Left lung (tissue), 10 donors: ENCODE data around the gene KLHL22. TPM values are rescaled to one million over a fixed set of nuclear protein-coding genes. Genes with fewer than 3 reads are reported as not detected.
A peak's percentile ranks its signal among the peaks of the same experiment; 100 is the strongest.
"Not testable (repeated sequence)": the region's sequence is repeated elsewhere in the genome, so short reads cannot be mapped to it uniquely, and the experiment has no call there.

ENCODE experiments used
- ATAC-seq: fragments of 200-7000 bp; cut with Tn5 transposase; one replicate; pipeline ENCODE4 v1.9.1; 2020; ENCODE audit warnings: moderate library complexity
- DNase-seq, 4 donors: peaks; one replicate each; pipeline ENCODE4 v3.0.0-alpha.2; 2013 to 2020
- H3K27ac ChIP-seq, 2 donors: fragments of 200-600 bp; sonication (generic) in 1 of 2; one replicate each; pipeline versions ENCODE4 v1.5.0 to v1.8.0; 2020 to 2021
- H3K27me3 ChIP-seq, 2 donors: fragments of 200-600 bp; sonication (generic) in 1 of 2; one replicate each; pipeline versions ENCODE4 v1.5.0 to v1.8.0; 2020 to 2021
- H3K36me3 ChIP-seq, 2 donors: fragments of 200-600 bp; sonication (generic) in 1 of 2; one replicate each; pipeline versions ENCODE4 v1.5.0 to v1.8.0; 2020 to 2021
- H3K4me1 ChIP-seq, 2 donors: fragments of 200-600 bp; one replicate each; pipeline ENCODE4 v1.8.0; 2021
- H3K4me3 ChIP-seq, 2 donors: fragments of 200-600 bp; sonication (generic) in 1 of 2; one replicate each; pipeline versions ENCODE4 v1.5.0 to v1.8.0; 2020 to 2021; ENCODE audit warnings: mild to moderate bottlenecking in 1 of 2
- H3K9me3 ChIP-seq, 2 donors: fragments of 200-600 bp; sonication (generic) in 1 of 2; one replicate each; pipeline versions ENCODE4 v1.5.0 to v1.8.0; 2020 to 2021
- intact Hi-C, 2 donors: fragments of 100-400 bp; cut with DNase I; formaldehyde crosslinking; loops; one replicate each; pipeline versions ENCODE4 v1.11.2 to v1.14.2; 2022
- polyA plus RNA-seq, 6 donors: library from polyadenylated mRNA; unstranded; fragments of 120-200 nt; gene quantifications; one replicate each; pipeline ENCODE4 v1.2.1, GENCODE V29; 2013; ENCODE audit not compliant: insufficient read length in 6 of 6
- total RNA-seq, 2 donors: library from RNA; stranded (reverse); fragmentation: NEBNext Ultra II Directional; extraction: Animal tissue kit (Norgen Biotek cat#: 25700); gene quantifications; one replicate each; pipeline ENCODE4 v1.2.1, GENCODE V29; 2021
- TF ChIP-seq, protein P1 (sequence below), 2 donors: fragments of 200-600 bp; sonication (generic) in 1 of 2; IDR thresholded peaks; one replicate each; pipeline versions ENCODE4 v1.5.0 to v1.8.0; 2021; ENCODE audit warnings: antibody characterized with exemption in 2 of 2
- donor health status: DM: no; HTN: yes; CAD: no.
- donor health status: DM: no; HTN: no; CAD: no.

KLHL22 gene
- total and polyA plus RNA-seq, 8 donors = 22.0 to 38.6 (median 34.1) TPM

- peak overlapping the region in 1 of 2 donors; percentile 3 for H3K4me3 ChIP-seq
- ATAC-seq (no peak), DNase-seq (no peak)
- H3K9me3 ChIP-seq = no peaks in the 10 kb centered on the region
- TF ChIP-seq, protein P1, sequence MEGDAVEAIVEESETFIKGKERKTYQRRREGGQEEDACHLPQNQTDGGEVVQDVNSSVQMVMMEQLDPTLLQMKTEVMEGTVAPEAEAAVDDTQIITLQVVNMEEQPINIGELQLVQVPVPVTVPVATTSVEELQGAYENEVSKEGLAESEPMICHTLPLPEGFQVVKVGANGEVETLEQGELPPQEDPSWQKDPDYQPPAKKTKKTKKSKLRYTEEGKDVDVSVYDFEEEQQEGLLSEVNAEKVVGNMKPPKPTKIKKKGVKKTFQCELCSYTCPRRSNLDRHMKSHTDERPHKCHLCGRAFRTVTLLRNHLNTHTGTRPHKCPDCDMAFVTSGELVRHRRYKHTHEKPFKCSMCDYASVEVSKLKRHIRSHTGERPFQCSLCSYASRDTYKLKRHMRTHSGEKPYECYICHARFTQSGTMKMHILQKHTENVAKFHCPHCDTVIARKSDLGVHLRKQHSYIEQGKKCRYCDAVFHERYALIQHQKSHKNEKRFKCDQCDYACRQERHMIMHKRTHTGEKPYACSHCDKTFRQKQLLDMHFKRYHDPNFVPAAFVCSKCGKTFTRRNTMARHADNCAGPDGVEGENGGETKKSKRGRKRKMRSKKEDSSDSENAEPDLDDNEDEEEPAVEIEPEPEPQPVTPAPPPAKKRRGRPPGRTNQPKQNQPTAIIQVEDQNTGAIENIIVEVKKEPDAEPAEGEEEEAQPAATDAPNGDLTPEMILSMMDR (IDR thresholded peaks at IDR 0.05) = no peak
- no peaks in the 10 kb centered on the region for H3K27me3 ChIP-seq
- no peak overlapping the region for H3K27ac ChIP-seq
- peaks cover 12 to 33% of the 10 kb centered on the region in 2 donors for H3K4me1 ChIP-seq
- intact Hi-C loops = no loop called here
- no peaks in the 10 kb centered on the region for H3K36me3 ChIP-seq
Observed at GRCh38 chr22:20395907-20396287, 99.7 kb downstream of the KLHL22 start.

- no peak for ATAC-seq
- peak overlapping the region in 1 of 2 donors; percentile 75 for H3K4me3 ChIP-seq
Observed at GRCh38 chr22:20395181-20395906, 100.3 kb downstream of the KLHL22 start.

DNA sequence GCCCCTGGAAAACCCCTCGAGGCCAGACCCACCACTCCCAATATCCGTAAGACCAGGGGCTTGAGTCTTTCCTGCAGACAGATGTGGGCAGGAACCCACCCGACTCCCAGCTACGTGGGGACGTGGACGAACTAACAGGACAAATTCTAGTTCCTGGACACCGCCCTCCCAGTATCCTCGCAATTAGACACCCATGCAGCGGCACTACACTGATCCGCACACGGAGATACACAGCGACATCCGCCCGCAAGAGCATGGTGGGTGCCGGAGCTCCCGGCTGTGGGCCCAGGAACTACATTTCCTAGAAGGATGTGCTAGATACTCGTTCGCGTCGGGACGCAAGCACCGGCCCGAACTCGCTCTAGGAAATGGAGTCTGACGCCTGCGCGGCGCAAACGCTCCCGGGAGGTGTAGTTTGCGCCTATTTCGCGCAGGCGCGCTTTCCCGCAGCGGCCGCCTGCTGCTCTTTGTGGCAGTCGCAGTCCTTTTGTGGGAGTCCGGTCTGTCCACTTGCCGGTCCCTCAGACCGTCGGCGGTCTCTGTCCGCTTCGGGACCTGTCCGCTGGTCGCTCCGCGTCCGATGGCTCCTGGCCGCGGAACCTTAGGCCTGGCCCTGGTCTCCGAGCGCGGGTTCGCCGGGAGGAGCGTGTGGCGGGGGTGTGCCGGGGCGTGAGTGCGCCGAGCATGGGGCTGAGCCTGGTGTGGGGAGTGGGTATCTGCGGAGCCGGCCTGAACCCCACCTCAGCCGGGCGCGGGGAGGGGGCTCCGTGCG, 101.7 kb downstream of the KLHL22 start, which contains the start of gene ZNF74:
Gene ZNF74 (plus strand): TSS at position 447 of the 772 bp plus-strand sequence. CDS start 478 bp downstream, outside the sequence.
- peak; percentile 89 to 95 (median 93) for DNase-seq
- TF ChIP-seq, protein P1 (IDR thresholded peaks at IDR 0.05) = no peak
- intact Hi-C loops = no loop called here

More at GRCh38 chr22:20395181-20395906, 100.3 kb downstream of the KLHL22 start:
- no peak overlapping the region for H3K27ac ChIP-seq
- H3K27me3 ChIP-seq = no peaks in the 10 kb centered on the region
- H3K4me1 ChIP-seq = peaks cover 12 to 33% of the 10 kb centered on the region in 2 donors
- DNase-seq = no peak
- no peaks in the 10 kb centered on the region for H3K9me3 ChIP-seq
- H3K36me3 ChIP-seq = no peaks in the 10 kb centered on the region
- intact Hi-C loops = no loop called here
- TF ChIP-seq, protein P1 (IDR thresholded peaks at IDR 0.05) = no peak

DNA sequence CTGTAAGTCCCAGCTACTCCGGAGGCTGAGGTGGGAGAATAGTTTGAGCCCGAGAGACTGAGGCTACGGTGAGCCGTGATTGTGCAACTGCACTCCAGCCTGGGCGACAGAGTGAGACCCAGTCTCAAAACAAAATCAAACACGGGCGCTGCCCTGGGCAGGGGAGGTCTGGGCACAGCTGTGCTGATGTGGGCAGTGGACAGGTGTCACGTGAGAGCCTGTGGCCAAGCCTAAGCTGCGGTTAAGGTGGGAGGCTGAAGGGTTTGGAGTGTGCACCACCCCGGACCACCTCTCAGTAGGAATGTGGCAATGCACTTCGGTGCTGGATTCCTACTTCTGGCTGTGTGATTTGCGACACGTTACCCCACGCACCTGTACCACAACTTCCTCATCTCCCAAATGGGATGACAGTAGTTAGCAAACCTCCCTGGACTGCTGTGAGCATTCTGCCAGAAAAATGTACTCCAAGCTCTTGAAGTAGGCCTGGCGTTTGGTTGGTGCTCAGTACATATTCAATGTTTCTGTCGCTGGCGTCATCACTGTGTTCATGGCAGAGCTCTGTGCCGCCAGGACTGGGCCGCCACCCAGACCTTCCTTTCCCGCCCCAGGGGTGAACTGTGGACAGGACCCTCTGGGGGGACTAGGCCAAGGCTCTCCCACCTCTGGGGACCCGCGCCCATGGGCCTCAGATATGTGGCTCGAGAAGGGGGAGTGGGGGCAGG, 102.5 kb downstream of the KLHL22 start:
- no peaks in the 10 kb centered on the region for H3K27me3 ChIP-seq
- H3K4me1 ChIP-seq = peaks cover 12 to 33% of the 10 kb centered on the region in 2 donors
- TF ChIP-seq, protein P1 (IDR thresholded peaks at IDR 0.05) = no peak
- ATAC-seq = peak; percentile 2
- H3K27ac ChIP-seq = peak overlapping the region; percentile 67 to 68
- intact Hi-C loops = no loop called here
- peak in 1 of 4 donors; percentile 76 for DNase-seq
- H3K36me3 ChIP-seq = no peaks in the 10 kb centered on the region
- H3K4me3 ChIP-seq = peak overlapping the region; percentile 75 to 79
- H3K9me3 ChIP-seq = no peaks in the 10 kb centered on the region

More for the DNA sequence above, 101.7 kb downstream of the KLHL22 start, which contains the start of gene ZNF74:
- Histone ChIP-seq H3K27me3 (no peaks in the 10 kb centered on the region), H3K9me3 (no peaks in the 10 kb centered on the region), H3K27ac (peak within 1 kb of the TSS; percentile 67 to 68), H3K36me3 (no peaks in the 10 kb centered on the region), H3K4me3 (peak within 1 kb of the TSS; percentile 75 to 79), H3K4me1 (peaks cover 12 to 33% of the 10 kb centered on the region in 2 donors)
- peak; percentile 96 for ATAC-seq

- H3K36me3 ChIP-seq, H3K9me3 ChIP-seq, H3K27ac ChIP-seq, intact Hi-C loops, ATAC-seq, H3K27me3 ChIP-seq, H3K4me3 ChIP-seq: not testable (repeated sequence)
- peak in 1 of 4 donors; percentile 75 for DNase-seq
- peaks cover 12 to 33% of the 10 kb centered on the region in 2 donors for H3K4me1 ChIP-seq
Observed at GRCh38 chr22:20392365-20392881, 103.2 kb downstream of the KLHL22 start.
